K562 (cell line): Measurements from ENCODE around the gene SOCS2.
A peak's percentile ranks its signal among the peaks of the same experiment; 100 is the strongest.

Experiments
- CEBPB ChIP-seq: fragments of 450-650 bp; IDR thresholded peaks from 2 replicates; pipeline ENCODE4 v1.6.1; 2016; ENCODE audit warnings: missing genetic modification characterization, missing compliant biosample characterization
- CTCF ChIP-seq, 3 experiments: IDR thresholded peaks in 2 of 3; conservative IDR thresholded peaks in 1 of 3; 2 replicates each; pipeline ENCODE4 v1.5.1; 2011 to 2012; ENCODE audit warnings: low read length in 3 of 3, mild to moderate bottlenecking in 3 of 3, control low read depth in 2 of 3, improper control_type of control experiment in 1 of 3, inconsistent platforms in 1 of 3, low read depth in 1 of 3, mixed read lengths in 1 of 3, moderate library complexity in 1 of 3; ENCODE audit not compliant: insufficient read depth in 2 of 3
- JUN ChIP-seq, 2 experiments: sonication (generic) in 1 of 2; formaldehyde crosslinking in 1 of 2; IDR thresholded peaks; 2 replicates each; pipeline versions ENCODE4 v1.6.1 to v1.8.0; 2012 to 2022; ENCODE audit warnings: borderline replicate concordance in 2 of 2, mild to moderate bottlenecking in 2 of 2, improper control_type of control experiment in 1 of 2, low read depth in 1 of 2, low read length in 1 of 2, missing genetic modification reagents in 1 of 2
- MAFK ChIP-seq: IDR thresholded peaks from 2 replicates; pipeline ENCODE4 v1.6.1; 2011; ENCODE audit warnings: low read length, improper control_type of control experiment
- PHF8 ChIP-seq: fragments of 200-600 bp; sonication (generic); IDR thresholded peaks from 2 replicates; pipeline ENCODE4 v1.6.1; 2012; ENCODE audit warnings: mixed run types, mild to moderate bottlenecking, inconsistent platforms, low read length, moderate library complexity, borderline replicate concordance
- POLR2AphosphoS5 ChIP-seq: IDR thresholded peaks from 2 replicates; pipeline ENCODE4 v1.6.1; 2011; ENCODE audit warnings: mild to moderate bottlenecking, low read depth, low read length, moderate library complexity; ENCODE audit not compliant: control insufficient read depth, insufficient read depth
- POLR2G ChIP-seq: fragments of 200-400 bp; formaldehyde crosslinking; IDR thresholded peaks from 2 replicates; pipeline ENCODE4 v1.6.1; 2017; ENCODE audit warnings: low read depth, mild to moderate bottlenecking, antibody characterized with exemption, low read length, moderate library complexity
- RB1 ChIP-seq: fragments of 450-650 bp; IDR thresholded peaks from 2 replicates; pipeline ENCODE4 v1.6.1; 2017; ENCODE audit warnings: low read depth, mild to moderate bottlenecking
- SIN3A ChIP-seq, 2 experiments: fragments of 150-350 bp in 1 of 2; IDR thresholded peaks; 2 replicates each; pipeline ENCODE4 v1.6.1; 2011 to 2016; ENCODE audit warnings: borderline replicate concordance in 2 of 2, low read depth in 2 of 2, low read length in 2 of 2, mild to moderate bottlenecking in 2 of 2, moderate library complexity in 2 of 2; ENCODE audit not compliant: control insufficient read depth in 1 of 2
- TAF1 ChIP-seq: IDR thresholded peaks from 2 replicates; pipeline ENCODE4 v1.6.1; 2011; ENCODE audit warnings: mild to moderate bottlenecking, low read length, moderate library complexity; ENCODE audit not compliant: insufficient read depth, control insufficient read depth, severe bottlenecking; ENCODE audit errors: extremely low read depth
- THAP7 ChIP-seq: fragments of 250-450 bp; sonication (Bioruptor Pico); IDR thresholded peaks from 2 replicates; pipeline ENCODE4 v1.5.0; 2021
- ZBTB5 ChIP-seq: fragments of 450-650 bp; IDR thresholded peaks from 2 replicates; pipeline ENCODE4 v1.6.1; 2017; ENCODE audit warnings: antibody characterized with exemption
- ZNF561 ChIP-seq: fragments of 450-650 bp; formaldehyde crosslinking; conservative IDR thresholded peaks from 2 replicates; pipeline ENCODE4 v1.4.0; 2020; ENCODE audit warnings: mild to moderate bottlenecking, moderate library complexity

- TF ChIP-seq THAP7 (CRISPR knock-in tag) (no peak), ZNF561 (CRISPR knock-in tag) (no peak), JUN (IDR thresholded peaks at IDR 0.05; ENCODE audit: borderline replicate concordance, low read depth, low read length) (no peak), JUN (CRISPR knock-in tag; IDR thresholded peaks at IDR 0.05; ENCODE audit: borderline replicate concordance) (no peak), CTCF (IDR thresholded peaks at IDR 0.05 in 2 of 3, conservative IDR thresholded peaks at IDR 0.05 in 1 of 3; ENCODE audit: insufficient read depth in 2 of 3, low read depth in 1 of 3, low read length in 3 of 3) (no peak), POLR2G (peak; percentile 72), PHF8 (peak; percentile 6; the same call in 1 of the 2 replicates), MAFK (no peak), TAF1 (peak; percentile 1), POLR2AphosphoS5 (peak; percentile 24; the same call in 1 of the 2 replicates), ZBTB5 (no peak), CEBPB (no peak), SIN3A (IDR thresholded peaks at IDR 0.05; ENCODE audit: borderline replicate concordance in 2 of 2, control insufficient read depth in 1 of 2, low read depth in 2 of 2, low read length in 2 of 2) (no peak), RB1 (peak; percentile 54)
Measured at GRCh38 chr12:93571925-93572711, at the start of gene SOCS2.
